Measurements from ENCODE around the gene FBXO46.

Gene FBXO46

DNA sequence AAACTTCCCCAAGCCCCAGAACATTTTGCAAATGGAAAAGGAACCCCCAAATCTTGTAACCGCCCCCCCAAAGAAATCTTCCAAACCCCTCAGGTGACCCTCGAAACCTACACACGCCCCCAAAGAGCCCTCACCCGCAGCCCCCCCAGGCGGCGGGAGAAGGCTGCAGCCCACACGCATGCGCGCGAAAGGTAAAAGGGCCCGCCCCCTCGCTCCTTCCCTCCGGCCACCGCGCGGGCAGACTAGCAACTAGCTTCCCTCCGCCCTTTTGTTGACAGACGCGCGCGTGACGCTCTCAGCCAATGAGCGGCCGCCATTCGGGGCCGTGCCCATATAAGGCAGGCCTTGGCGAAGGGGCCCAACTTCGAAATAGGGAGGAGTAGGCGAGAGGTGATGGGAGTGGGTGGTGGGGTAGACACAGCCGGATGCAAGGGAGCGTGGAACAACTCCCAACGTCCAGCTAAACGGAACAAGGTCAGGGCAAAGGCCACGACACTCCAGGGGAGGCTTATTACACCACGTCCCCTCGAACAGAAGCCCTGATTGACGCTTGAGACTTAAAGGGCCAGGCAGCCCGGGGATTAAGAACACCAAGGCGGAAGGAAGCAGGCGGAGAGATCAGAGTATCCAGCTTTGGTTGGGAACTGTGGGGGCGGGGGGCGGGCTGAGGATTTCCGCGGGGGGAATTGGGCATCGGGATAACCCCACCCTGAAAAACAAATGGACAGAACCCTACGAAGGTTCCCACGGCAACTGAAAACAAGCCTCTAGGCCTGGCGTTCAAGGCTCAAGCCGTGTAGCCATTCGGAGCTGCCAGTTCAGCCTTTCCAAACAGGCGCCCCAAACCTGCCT, 13.3 kb downstream of the FBXO46 start:
- peak overlapping the region; percentile 94 for H3K4me2 ChIP-seq (ENCODE audit: low read length)
- peaks cover 19% of the 10 kb centered on the region for H3K4me1 ChIP-seq (ENCODE audit: control insufficient read depth, insufficient read depth, low read length)
- peak overlapping the region; percentile 89 for H3K9ac ChIP-seq (ENCODE audit: low read depth, low read length)
- peaks cover 12% of the 10 kb centered on the region for H3K36me3 ChIP-seq (ENCODE audit: insufficient read depth, low read length)
- no peaks in the 10 kb centered on the region for H3K27me3 ChIP-seq (ENCODE audit: control insufficient read depth, insufficient read depth, low read length)
- H3K4me3 ChIP-seq (ENCODE audit: low read length): peak overlapping the region; percentile 74
- H3K9me3 ChIP-seq (replicated peaks; ENCODE audit: low read length): no peaks in the 10 kb centered on the region

DNA sequence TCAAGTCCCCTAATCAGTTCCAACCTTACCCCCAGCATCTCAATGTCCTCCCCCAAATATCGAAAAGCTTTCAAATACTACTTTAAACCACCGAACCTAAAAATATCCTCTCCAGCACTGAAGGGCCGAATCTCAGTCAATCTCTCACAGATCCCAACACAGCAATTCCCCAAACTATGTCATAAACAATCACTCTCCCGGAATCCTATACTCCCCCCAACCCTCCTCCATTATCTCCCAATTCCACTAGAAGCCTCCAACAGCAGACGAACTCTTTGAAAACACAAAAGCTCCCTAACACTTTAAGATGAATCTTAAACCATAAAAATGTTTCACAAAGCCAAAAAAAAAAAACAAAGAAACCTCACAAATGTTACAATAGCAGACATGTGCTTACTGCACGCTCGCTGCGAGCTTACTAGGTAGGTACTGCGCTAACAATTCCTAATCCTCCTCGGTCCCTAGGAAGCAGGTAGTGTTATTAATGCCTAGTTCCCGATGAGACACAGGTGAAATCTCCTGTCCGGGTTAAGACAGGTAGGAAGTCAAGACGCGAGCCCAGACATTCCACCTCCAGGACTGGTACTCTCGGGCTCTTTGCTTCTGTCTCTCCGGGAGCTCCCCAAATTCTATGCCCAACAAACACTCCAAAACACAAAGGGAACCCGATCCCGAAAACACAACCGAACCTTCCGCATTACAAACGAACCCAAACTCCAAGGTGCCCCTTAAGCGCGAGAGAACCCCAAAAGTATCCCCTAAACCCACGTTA, 14.2 kb downstream of the FBXO46 start:
- no peaks in the 10 kb centered on the region for H3K9me3 ChIP-seq (replicated peaks; ENCODE audit: low read length)
- peak overlapping the region; percentile 74 for H3K4me3 ChIP-seq (ENCODE audit: low read length)
- peaks cover 20% of the 10 kb centered on the region for H3K36me3 ChIP-seq (ENCODE audit: insufficient read depth, low read length)
- H3K4me1 ChIP-seq (ENCODE audit: control insufficient read depth, insufficient read depth, low read length): peaks cover 16% of the 10 kb centered on the region
- H3K4me2 ChIP-seq (ENCODE audit: low read length): peak overlapping the region; percentile 94
- H3K9ac ChIP-seq (ENCODE audit: low read depth, low read length): peak overlapping the region; percentile 89
- no peaks in the 10 kb centered on the region for H3K27me3 ChIP-seq (ENCODE audit: control insufficient read depth, insufficient read depth, low read length)

DNA sequence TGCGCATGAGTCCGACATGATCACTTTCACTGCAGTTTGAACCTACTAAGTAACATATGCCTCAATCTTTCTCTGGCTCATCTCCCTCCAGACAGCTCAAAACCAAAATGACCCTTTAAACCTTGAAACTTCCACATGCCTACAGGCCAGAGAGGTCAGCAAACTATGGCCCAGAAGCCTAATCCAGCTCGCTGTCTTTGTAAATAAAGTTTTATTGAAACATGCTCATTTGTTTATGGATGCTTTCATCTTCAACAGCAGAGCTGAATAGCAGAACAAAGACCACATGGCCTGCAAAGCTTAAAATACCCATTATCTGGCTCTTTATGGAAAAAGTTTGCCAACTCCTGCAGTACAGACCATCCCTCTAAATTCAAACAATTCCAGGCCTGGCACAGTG, 15.6 kb downstream of the FBXO46 start:
- Histone ChIP-seq H3K27me3 (ENCODE audit: control insufficient read depth, insufficient read depth, low read length) (no peaks in the 10 kb centered on the region), H3K4me3 (ENCODE audit: low read length) (no peak overlapping the region), H3K36me3 (ENCODE audit: insufficient read depth, low read length) (peaks cover 20% of the 10 kb centered on the region), H3K4me1 (ENCODE audit: control insufficient read depth, insufficient read depth, low read length) (peaks cover 16% of the 10 kb centered on the region), H3K4me2 (ENCODE audit: low read length) (no peak overlapping the region), H3K9me3 (replicated peaks; ENCODE audit: low read length) (no peaks in the 10 kb centered on the region), H3K9ac (ENCODE audit: low read depth, low read length) (no peak overlapping the region)

DNA sequence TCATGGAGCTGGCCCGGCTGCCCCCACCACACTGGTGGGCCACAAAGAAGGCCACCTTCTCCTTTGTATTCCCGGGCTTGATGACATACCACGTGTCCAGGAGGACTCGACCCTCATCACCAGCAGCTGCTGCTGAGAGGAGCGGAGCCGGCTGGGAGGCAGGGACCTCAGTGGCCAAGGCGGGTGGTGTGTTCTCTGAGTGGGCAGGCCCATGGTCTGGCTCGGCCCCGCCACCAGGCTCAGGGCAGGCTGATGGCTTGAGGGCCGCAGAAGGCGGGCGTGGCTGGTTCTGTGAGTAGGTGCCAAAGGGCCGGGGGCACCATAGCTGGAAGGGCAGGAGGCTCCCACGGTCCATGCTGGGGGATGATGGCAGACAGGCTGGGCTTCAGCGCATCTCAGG, 17.6 kb downstream of the FBXO46 start:
- H3K9ac ChIP-seq (ENCODE audit: low read depth, low read length): no peak overlapping the region

DNA sequence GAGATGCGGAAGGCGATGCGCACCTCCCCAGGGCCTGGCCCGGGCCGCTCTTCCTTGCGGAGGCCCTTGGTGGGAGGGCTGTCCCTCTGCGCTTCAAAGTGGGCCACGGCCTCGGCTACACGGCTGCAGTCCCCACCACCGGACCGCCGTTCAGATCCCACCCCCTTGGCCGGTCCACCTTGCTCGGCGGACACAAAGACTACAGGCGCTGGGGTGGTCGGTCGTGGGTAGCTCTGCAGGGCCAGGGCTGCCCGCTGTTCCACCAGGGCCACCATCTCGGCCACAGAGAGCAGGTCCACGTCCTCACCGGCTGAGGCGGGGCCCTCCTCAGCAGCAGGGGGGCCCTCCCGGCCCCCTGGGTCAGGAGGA, 18.0 kb downstream of the FBXO46 start:
- H3K36me3 ChIP-seq (ENCODE audit: insufficient read depth, low read length): peaks cover 13% of the 10 kb centered on the region
- no peaks in the 10 kb centered on the region for H3K27me3 ChIP-seq (ENCODE audit: control insufficient read depth, insufficient read depth, low read length)
- no peaks in the 10 kb centered on the region for H3K9me3 ChIP-seq (replicated peaks; ENCODE audit: low read length)
- no peak overlapping the region for H3K4me2 ChIP-seq (ENCODE audit: low read length)
- peaks cover 7% of the 10 kb centered on the region for H3K4me1 ChIP-seq (ENCODE audit: control insufficient read depth, insufficient read depth, low read length)
- H3K9ac ChIP-seq (ENCODE audit: low read depth, low read length): no peak overlapping the region
- H3K4me3 ChIP-seq (ENCODE audit: low read length): no peak overlapping the region

More for the DNA sequence above, 17.6 kb downstream of the FBXO46 start:
- Histone ChIP-seq H3K27me3 (ENCODE audit: control insufficient read depth, insufficient read depth, low read length) (no peaks in the 10 kb centered on the region), H3K4me3 (ENCODE audit: low read length) (no peak overlapping the region), H3K4me1 (ENCODE audit: control insufficient read depth, insufficient read depth, low read length) (peaks cover 11% of the 10 kb centered on the region), H3K4me2 (ENCODE audit: low read length) (no peak overlapping the region), H3K9me3 (replicated peaks; ENCODE audit: low read length) (no peaks in the 10 kb centered on the region), H3K36me3 (ENCODE audit: insufficient read depth, low read length) (peaks cover 13% of the 10 kb centered on the region)

DNA sequence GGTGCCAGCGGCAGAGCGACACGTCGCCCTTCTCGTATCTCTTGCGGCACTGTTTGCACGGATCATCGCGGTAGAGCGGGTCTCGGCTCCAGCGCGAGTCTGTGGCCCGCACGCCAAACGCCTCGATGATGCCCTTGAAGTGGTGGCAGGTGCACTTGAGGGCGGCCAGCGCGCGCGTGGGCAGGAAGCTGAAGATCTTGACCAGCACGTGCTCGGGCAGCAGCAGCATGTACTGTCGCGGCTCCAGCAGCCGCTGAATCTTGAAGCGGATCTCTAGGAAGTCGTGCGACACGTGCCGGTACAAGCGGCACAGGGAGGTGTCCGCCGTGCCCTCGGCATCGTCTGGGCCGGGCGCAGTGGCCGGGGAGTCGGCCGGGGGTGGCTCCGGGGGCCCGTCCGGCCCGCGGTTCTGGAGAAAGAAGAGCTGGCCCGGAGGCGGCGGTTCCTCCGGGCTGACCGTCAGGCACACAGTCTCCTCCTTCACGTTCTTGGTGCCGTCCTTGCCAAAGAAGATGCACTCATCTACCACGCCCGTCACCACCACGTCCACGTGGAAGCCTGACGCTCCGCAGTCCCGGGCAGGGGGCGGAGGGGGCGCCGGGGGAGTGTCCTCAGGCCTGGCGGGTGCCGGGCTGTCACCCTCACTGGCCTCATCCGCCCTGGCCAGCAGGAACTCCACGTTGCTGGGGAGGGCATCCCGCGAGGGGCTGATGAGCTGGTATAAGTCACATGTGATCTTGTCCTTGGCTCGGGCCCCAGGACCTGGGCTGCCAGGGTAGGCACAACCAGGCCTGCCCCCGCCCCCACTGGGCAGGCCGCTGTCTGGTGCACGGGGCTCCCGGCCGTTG, 18.6 kb downstream of the FBXO46 start:
- Histone ChIP-seq H3K27me3 (ENCODE audit: control insufficient read depth, insufficient read depth, low read length) (no peaks in the 10 kb centered on the region), H3K36me3 (ENCODE audit: insufficient read depth, low read length) (peaks cover 13% of the 10 kb centered on the region), H3K4me3 (ENCODE audit: low read length) (no peak overlapping the region), H3K4me1 (ENCODE audit: control insufficient read depth, insufficient read depth, low read length) (peaks cover 7% of the 10 kb centered on the region), H3K4me2 (ENCODE audit: low read length) (no peak overlapping the region), H3K9me3 (replicated peaks; ENCODE audit: low read length) (no peaks in the 10 kb centered on the region), H3K9ac (ENCODE audit: low read depth, low read length) (no peak overlapping the region)

DNA sequence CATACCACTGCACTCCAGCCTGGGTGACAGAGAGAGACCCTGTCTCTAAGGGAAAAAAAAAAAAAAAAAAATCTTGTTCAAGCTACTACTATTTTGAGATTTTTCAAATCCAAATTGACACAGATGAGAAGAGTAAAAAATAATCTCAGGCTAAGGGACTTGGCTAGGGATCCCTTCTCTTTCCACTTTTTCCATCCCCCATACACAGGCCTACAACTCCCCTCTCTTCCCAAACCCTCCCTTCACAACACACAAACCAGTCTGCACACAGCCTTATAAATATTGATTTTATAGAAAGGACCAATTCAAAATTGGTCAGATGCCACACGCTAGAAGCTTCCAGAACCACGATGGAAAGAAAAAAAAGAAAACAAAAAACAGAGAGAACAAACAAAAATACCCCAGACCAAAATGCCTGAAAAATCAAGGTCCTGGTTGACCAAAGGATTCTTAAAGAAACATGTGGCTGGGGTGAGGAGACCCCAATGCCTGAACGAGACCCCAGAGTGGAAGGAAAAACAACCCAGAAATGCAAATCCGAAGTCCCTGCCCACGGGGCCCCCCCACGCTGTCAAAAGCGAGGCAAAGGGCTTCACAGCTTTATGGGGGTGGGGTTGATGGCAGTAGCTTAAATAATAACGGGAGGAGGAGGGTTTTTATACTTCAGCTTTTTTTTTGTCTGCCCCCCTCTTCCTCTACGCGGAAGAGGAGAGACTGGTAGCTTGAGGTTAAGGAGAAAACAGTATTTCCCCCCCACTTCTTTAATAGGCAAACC, 20.2 kb downstream of the FBXO46 start:
- Histone ChIP-seq H3K4me2 (ENCODE audit: low read length) (no peak overlapping the region), H3K9ac (ENCODE audit: low read depth, low read length) (no peak overlapping the region), H3K4me1 (ENCODE audit: control insufficient read depth, insufficient read depth, low read length) (no peaks in the 10 kb centered on the region), H3K36me3 (ENCODE audit: insufficient read depth, low read length) (peaks cover 13% of the 10 kb centered on the region), H3K9me3 (replicated peaks; ENCODE audit: low read length) (no peaks in the 10 kb centered on the region), H3K27me3 (ENCODE audit: control insufficient read depth, insufficient read depth, low read length) (no peaks in the 10 kb centered on the region), H3K4me3 (ENCODE audit: low read length) (no peak overlapping the region)

DNA sequence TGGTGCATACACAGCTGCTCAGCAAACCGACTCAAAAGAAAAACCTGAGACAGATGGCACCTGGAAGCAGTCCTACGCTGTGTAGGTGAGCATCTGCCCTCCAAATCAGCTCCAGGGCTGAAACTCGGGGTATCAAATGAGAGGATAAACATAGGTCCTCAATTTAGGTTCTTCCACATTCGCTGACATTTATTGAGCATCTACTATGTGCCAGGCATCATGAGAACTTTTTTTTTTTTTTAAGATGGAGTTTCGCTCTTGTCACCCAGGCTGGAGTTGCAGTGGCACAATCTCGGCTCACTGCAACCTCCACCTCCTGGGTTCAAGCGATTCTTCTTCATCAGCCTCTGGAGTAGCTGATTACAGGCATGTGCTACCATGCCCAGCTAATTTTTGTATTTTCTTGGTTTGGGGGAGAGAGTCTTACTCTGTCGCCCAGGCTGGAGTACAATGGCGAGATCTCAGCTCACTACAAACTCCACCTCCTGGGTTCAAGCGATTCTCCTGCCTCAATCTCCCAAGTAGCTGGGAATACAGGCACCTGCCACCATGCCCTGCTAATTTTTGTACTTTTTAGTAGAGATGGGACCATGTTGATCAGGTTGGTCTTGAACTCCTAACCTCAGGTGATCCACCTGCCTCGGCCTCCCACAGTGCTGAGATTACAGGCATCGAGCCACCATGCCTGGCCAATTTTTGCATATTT, 24.8 kb downstream of the FBXO46 start:
- H3K9ac ChIP-seq (ENCODE audit: low read depth, low read length): no peak overlapping the region
- no peaks in the 10 kb centered on the region for H3K4me1 ChIP-seq (ENCODE audit: control insufficient read depth, insufficient read depth, low read length)
- H3K4me3 ChIP-seq (ENCODE audit: low read length): no peak overlapping the region
- H3K4me2 ChIP-seq (ENCODE audit: low read length): no peak overlapping the region
- H3K9me3 ChIP-seq (replicated peaks; ENCODE audit: low read length): no peaks in the 10 kb centered on the region
- no peaks in the 10 kb centered on the region for H3K27me3 ChIP-seq (ENCODE audit: control insufficient read depth, insufficient read depth, low read length)
- peaks cover 8% of the 10 kb centered on the region for H3K36me3 ChIP-seq (ENCODE audit: insufficient read depth, low read length)

DNA sequence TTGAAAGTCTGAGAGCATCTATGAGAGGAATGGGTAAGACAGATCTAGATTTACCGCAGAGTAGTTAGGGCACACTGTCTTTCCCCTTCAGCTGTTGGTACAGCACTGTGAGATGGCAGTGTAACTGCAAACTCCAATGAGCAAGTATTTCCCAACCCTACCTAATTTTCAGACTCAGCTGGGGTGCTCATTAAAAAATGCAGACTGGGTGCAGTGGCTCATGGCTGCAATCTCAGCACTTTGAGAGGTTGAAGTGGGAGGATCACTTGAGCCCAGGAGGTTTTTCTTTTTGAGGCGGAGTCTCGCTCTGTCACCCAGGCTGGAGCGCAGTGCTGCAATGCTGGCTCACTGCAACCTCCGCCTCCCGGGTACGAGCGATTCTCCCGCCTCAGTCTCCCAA, 25.6 kb downstream of the FBXO46 start:
- H3K4me3 ChIP-seq (ENCODE audit: low read length): no peak overlapping the region
- no peak overlapping the region for H3K9ac ChIP-seq (ENCODE audit: low read depth, low read length)
- no peaks in the 10 kb centered on the region for H3K27me3 ChIP-seq (ENCODE audit: control insufficient read depth, insufficient read depth, low read length)
- H3K9me3 ChIP-seq (replicated peaks; ENCODE audit: low read length): no peaks in the 10 kb centered on the region
- H3K4me2 ChIP-seq (ENCODE audit: low read length): no peak overlapping the region
- peaks cover 8% of the 10 kb centered on the region for H3K36me3 ChIP-seq (ENCODE audit: insufficient read depth, low read length)
- H3K4me1 ChIP-seq (ENCODE audit: control insufficient read depth, insufficient read depth, low read length): no peaks in the 10 kb centered on the region

DNA sequence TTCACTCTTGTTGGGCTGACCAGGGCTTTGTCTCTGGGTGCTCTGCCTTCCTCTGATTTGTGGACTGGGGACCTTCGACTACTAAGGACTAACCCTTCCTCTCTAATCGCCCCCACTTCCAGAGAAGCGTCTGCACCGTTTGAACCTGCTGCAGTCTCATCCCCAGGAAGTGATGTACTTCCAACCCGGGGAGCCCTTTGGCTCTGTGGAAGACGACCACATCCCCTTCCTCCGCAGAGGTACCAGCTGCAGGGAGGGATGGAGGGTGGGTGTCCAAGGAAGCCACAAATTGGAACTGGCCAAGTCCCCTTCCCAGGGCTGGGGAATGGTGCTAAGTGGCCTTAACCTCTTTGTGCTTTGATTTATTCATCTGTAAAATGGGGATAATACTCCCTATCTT, 29.0 kb downstream of the FBXO46 start:
- Histone ChIP-seq H3K4me3 (ENCODE audit: low read length) (no peak overlapping the region), H3K4me2 (ENCODE audit: low read length) (no peak overlapping the region), H3K4me1 (ENCODE audit: control insufficient read depth, insufficient read depth, low read length) (no peaks in the 10 kb centered on the region), H3K9ac (ENCODE audit: low read depth, low read length) (no peak overlapping the region), H3K36me3 (ENCODE audit: insufficient read depth, low read length) (peaks cover 8% of the 10 kb centered on the region), H3K9me3 (replicated peaks; ENCODE audit: low read length) (no peaks in the 10 kb centered on the region), H3K27me3 (ENCODE audit: control insufficient read depth, insufficient read depth, low read length) (no peaks in the 10 kb centered on the region)

Data from skeletal muscle satellite cell (primary cell).